Loucy (cell line): ENCODE results near the gene LMOD3.

Experiments used
- CTCF ChIP-seq: fragments of 200-600 bp; sonication (generic); conservative IDR thresholded peaks from 2 replicates; pipeline ENCODE4 v1.5.1; 2014; ENCODE audit warnings: mild to moderate bottlenecking, antibody characterized with exemption, low read length
- EZH2phosphoT487 ChIP-seq: fragments of 200-600 bp; IDR thresholded peaks from 2 replicates; pipeline ENCODE4 v1.6.1; 2018; ENCODE audit warnings: antibody characterized with exemption, mild to moderate bottlenecking, moderate library complexity, borderline replicate concordance

DNA sequence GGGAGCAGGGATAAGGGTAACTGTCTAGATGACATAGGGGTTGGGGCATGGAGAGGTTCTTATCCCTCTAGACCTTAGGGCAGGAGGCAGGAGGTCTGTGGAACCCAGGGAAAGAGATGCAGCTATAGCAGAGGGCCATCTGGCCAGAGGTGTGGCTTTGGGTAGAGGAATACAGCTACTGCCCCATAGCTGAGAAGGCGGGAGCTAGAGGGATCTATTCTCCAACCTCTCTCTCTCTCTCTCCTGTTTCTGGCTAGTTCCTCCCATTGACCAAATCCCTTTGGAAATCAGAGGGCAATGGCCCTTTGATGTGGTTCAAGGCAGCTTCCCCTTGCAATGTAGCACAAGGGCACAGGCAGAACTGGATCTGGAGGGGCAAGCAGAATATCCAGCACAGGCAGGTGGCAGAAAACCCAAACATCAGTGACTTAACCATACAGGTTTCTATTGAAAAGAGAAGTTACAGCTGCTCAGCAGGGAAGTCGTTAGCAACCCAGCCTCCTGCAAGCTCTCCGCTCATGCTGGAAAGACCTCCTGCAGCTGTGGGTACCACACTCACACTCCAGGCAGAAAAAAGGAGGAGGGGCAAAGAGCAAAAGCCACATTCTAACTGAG is 22.3 kb upstream of the LMOD3 start:
- TF ChIP-seq CTCF = no peak
- no peak for TF ChIP-seq EZH2phosphoT487
